K562 (cell line): ENCODE data around the gene PTX3.

Experiments
- TF ChIP-seq, protein P1 (sequence below), 2 experiments: IDR thresholded peaks in 1 of 2; conservative IDR thresholded peaks in 1 of 2; 2 replicates each; pipeline ENCODE4 v1.6.1; 2016; ENCODE audit warnings: low read depth in 2 of 2, mild to moderate bottlenecking in 1 of 2, missing compliant biosample characterization in 1 of 2, missing genetic modification characterization in 1 of 2, moderate library complexity in 1 of 2
- TF ChIP-seq, protein P2 (sequence below), 3 experiments: IDR thresholded peaks in 2 of 3; conservative IDR thresholded peaks in 1 of 3; 2 replicates each; pipeline ENCODE4 v1.5.1; 2011 to 2012; ENCODE audit warnings: low read length in 3 of 3, mild to moderate bottlenecking in 3 of 3, control low read depth in 2 of 3, improper control_type of control experiment in 1 of 3, inconsistent platforms in 1 of 3, low read depth in 1 of 3, mixed read lengths in 1 of 3, moderate library complexity in 1 of 3; ENCODE audit not compliant: insufficient read depth in 2 of 3

DNA sequence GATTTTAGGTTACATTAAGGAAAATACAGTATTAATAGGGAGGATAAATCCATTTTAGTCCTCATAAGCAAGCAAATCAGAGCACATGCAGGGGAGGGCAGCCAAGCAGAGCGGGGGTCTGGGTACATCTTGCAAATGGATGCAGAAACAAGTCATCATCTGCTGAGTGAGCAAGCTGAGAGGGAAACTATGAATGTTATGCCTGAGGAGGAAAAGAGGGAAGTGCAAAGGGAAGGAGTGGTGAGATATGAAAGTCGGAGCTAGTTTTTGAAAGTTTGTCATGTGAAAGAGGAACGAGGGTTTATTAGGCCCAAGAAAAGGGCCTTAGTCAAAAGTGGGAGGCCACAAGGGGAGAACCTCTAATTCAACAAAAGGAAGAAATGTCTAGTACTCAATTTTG lies 15.4 kb downstream of the PTX3 start:
- TF ChIP-seq, protein P1, sequence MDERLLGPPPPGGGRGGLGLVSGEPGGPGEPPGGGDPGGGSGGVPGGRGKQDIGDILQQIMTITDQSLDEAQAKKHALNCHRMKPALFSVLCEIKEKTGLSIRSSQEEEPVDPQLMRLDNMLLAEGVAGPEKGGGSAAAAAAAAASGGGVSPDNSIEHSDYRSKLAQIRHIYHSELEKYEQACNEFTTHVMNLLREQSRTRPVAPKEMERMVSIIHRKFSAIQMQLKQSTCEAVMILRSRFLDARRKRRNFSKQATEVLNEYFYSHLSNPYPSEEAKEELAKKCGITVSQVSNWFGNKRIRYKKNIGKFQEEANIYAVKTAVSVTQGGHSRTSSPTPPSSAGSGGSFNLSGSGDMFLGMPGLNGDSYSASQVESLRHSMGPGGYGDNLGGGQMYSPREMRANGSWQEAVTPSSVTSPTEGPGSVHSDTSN (CRISPR knock-in tag; IDR thresholded peaks at IDR 0.05; ENCODE audit: low read depth) = no peak
- TF ChIP-seq, protein P1 (tag; conservative IDR thresholded peaks at IDR 0.05; ENCODE audit: low read depth) = no peak
- TF ChIP-seq, protein P2, sequence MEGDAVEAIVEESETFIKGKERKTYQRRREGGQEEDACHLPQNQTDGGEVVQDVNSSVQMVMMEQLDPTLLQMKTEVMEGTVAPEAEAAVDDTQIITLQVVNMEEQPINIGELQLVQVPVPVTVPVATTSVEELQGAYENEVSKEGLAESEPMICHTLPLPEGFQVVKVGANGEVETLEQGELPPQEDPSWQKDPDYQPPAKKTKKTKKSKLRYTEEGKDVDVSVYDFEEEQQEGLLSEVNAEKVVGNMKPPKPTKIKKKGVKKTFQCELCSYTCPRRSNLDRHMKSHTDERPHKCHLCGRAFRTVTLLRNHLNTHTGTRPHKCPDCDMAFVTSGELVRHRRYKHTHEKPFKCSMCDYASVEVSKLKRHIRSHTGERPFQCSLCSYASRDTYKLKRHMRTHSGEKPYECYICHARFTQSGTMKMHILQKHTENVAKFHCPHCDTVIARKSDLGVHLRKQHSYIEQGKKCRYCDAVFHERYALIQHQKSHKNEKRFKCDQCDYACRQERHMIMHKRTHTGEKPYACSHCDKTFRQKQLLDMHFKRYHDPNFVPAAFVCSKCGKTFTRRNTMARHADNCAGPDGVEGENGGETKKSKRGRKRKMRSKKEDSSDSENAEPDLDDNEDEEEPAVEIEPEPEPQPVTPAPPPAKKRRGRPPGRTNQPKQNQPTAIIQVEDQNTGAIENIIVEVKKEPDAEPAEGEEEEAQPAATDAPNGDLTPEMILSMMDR (IDR thresholded peaks at IDR 0.05 in 2 of 3, conservative IDR thresholded peaks at IDR 0.05 in 1 of 3; ENCODE audit: insufficient read depth in 2 of 3, low read depth in 1 of 3, low read length in 3 of 3) = no peak
